ENCODE measurements around the gene ADH1A.
"Not testable (repeated sequence)": the region's sequence is repeated elsewhere in the genome, so short reads cannot be mapped to it uniquely, and the experiment has no call there.

ADH1A gene

DNA sequence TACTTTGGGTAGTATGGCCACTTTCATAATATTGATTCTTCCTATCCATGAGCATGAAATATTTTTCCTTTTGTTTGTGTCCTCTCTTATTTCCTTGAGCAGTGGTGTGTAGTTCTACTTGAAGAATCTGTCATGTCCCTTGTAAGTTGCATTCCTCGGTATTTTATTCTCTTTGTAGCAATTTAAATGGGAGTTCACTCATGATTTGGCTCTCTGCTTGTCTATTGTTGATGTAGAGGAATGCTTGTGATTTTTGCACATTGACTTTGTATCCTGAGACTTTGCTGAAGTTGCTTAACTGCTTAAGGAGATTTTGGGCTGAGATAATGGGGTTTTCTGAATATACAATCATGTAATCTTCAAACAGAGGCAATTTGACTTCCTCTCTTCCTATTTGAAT, 62.1 kb downstream of the ADH1A start:
- H3K4me1 ChIP-seq (ENCODE audit: control insufficient read depth, insufficient read depth, low read length); POLR2A ChIA-PET; H3K9me3 ChIP-seq (ENCODE audit: control insufficient read depth, insufficient read depth, low read depth, low read length); CTCF ChIA-PET; H3K4me3 ChIP-seq (ENCODE audit: low read depth, low read length); H3K27ac ChIP-seq (ENCODE audit: extremely low read depth, low read depth, low read length); H3K36me3 ChIP-seq (ENCODE audit: control insufficient read depth in 2 of 2, insufficient read depth in 1 of 2, low read length in 2 of 2): not testable (repeated sequence)

- H3K36me3 ChIP-seq (ENCODE audit: control insufficient read depth in 2 of 2, insufficient read depth in 1 of 2, low read length in 2 of 2), result not testable (repeated sequence)
Observed at GRCh38 chr4:99227646-99228045, 63.1 kb downstream of the ADH1A start.

More at GRCh38 chr4:99227646-99228045, 63.1 kb downstream of the ADH1A start:
- H3K27ac ChIP-seq (ENCODE audit: extremely low read depth, low read depth, low read length); H3K4me1 ChIP-seq (ENCODE audit: control insufficient read depth, insufficient read depth, low read length); POLR2A ChIA-PET; H3K9me3 ChIP-seq (ENCODE audit: control insufficient read depth, insufficient read depth, low read depth, low read length); CTCF ChIA-PET; H3K4me3 ChIP-seq (ENCODE audit: low read depth, low read length): not testable (repeated sequence)

Data from HEK293 (cell line).